GM12892 (cell line): Measurements from ENCODE around the gene KIAA0586.

Experiments
- POLR2A ChIP-seq: IDR thresholded peaks from 2 replicates; pipeline ENCODE4 v1.6.1; 2011; ENCODE audit warnings: low read depth, low read length, control low read depth
- TAF1 ChIP-seq: IDR thresholded peaks from 2 replicates; pipeline ENCODE4 v1.6.1; 2011; ENCODE audit warnings: low read depth, mild to moderate bottlenecking, control low read depth, low read length, borderline replicate concordance

DNA sequence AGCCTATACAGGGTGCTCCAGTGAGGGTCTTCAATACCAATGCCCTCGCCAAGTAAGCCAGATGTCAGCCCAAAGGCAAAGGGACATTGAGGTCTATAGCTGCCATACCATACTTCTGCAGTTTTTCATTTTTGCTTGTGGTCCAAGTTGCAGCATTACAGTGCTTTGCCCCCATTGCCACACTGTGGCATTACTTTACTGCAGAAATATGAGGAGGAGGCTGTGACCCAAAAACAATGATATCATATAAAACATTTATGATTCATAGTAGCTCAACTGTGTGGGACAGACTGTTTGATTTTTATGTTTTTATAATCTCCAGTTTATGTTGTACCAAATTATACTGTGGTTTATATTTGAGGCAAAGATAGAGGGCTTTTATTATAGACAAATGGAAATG lies 64.1 kb downstream of the KIAA0586 start:
- TF ChIP-seq TAF1: no peak
- TF ChIP-seq POLR2A: no peak
